Measurements from ENCODE around the gene TUNAR. TPM values are rescaled to one million over a fixed set of nuclear protein-coding genes. Genes with fewer than 3 reads are reported as not detected.

TUNAR gene
- not detected in 2 replicates for polyA plus RNA-seq (2011; rRNA removed)
- not detected in 2 replicates for polyA minus RNA-seq (2011; rRNA and poly(A)+ RNA removed)

DNA sequence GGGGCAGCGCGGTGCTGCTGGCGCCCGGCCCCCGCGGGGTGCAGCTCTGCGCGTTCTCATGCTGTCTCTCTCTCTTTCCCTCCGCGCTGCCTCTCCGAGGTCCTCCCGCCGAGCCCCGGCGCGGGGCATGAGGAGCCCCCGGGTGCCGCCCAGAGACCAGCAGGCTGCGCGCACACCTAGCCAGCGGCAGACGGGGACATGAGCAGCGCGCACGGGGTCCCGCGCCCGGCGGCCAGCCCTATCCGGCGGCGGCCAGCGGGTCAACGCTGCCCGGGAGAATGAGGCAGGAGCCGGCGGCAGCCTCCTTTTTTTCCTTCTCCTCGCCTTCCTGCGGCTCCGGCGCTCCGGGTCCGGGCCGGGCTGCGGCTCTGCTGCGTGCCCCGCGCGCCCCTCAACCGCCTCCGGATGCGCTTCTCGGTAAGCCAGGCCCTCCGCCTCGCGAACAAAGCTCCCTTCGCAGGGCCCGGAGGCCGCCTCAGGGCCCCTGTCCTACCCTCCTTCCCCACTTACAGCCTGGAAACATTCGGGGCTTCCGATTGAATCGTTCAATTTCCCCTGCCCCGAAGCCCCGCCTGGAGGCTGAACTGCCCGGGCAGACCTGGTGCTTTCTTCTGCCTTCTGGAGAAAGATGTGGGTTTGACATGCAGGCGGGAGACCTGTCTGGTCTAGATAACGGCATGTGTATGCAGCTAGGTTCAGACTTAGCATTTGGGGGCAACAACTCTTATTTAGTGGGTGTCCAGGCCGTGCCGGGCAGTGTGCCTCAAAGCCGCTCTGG, at the start of gene TUNAR:
TSS of gene TUNAR (plus strand) at position 72 of the 778 bp plus-strand sequence.
- no peak within 1 kb of the TSS for H3K4me3 ChIP-seq (ENCODE audit: low read depth, low read length)

DNA sequence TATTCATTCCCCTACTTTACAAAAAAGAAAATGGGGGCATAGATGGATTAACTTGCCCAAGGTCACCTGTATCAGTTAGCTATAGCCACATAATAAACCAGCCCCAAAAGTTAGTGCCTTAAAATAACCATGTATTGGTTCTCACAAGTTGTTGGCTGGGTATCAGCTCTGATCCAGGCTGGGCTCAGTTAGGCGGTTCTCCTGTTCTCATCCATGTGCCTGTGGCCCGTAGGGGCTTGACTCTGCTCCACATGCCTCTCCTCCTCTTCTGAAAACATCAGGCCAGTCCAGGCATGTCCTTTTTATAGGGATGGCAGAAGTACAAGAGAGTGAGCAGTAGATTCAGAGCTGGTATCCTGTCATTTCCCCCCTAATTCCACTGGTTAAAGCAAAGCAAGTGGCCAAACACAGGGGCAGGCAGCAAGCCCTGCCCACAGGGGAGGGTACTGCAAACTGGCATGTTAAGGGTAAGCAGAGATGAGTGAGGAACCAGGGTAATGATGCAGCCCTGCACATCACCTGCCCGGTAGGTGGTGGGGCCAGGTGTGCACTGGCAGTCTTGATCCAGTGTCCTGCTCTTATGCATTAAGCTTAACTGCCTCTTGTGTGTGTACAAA, 47.9 kb upstream of the TUNAR start:
- H3K9me3 ChIP-seq (ENCODE audit: control insufficient read depth, insufficient read depth, low read length): peaks cover 8% of the 10 kb centered on the region; the same call in 1 of the 2 replicates
- H3K27me3 ChIP-seq (ENCODE audit: control insufficient read depth, insufficient read depth, low read length): no peaks in the 10 kb centered on the region
- TF ChIP-seq, protein P1, sequence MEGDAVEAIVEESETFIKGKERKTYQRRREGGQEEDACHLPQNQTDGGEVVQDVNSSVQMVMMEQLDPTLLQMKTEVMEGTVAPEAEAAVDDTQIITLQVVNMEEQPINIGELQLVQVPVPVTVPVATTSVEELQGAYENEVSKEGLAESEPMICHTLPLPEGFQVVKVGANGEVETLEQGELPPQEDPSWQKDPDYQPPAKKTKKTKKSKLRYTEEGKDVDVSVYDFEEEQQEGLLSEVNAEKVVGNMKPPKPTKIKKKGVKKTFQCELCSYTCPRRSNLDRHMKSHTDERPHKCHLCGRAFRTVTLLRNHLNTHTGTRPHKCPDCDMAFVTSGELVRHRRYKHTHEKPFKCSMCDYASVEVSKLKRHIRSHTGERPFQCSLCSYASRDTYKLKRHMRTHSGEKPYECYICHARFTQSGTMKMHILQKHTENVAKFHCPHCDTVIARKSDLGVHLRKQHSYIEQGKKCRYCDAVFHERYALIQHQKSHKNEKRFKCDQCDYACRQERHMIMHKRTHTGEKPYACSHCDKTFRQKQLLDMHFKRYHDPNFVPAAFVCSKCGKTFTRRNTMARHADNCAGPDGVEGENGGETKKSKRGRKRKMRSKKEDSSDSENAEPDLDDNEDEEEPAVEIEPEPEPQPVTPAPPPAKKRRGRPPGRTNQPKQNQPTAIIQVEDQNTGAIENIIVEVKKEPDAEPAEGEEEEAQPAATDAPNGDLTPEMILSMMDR (IDR thresholded peaks at IDR 0.05; ENCODE audit: low read depth, low read length): no peak
- no peak for DNase-seq (ENCODE audit: low read depth, low spot score)
- ChIA-PET POLR2A (no interaction called here), CTCF (no interaction called here)
- H3K4me3 ChIP-seq (ENCODE audit: low read depth, low read length): no peak overlapping the region
- H3K27ac ChIP-seq (ENCODE audit: low read depth, low read length): no peak overlapping the region

More for the DNA sequence above, at the start of gene TUNAR:
- Histone ChIP-seq H3K27me3 (ENCODE audit: control insufficient read depth, insufficient read depth, low read length) (peaks cover 26% of the 10 kb centered on the region), H3K9me3 (ENCODE audit: control insufficient read depth, insufficient read depth, low read length) (no peaks in the 10 kb centered on the region), H3K27ac (ENCODE audit: low read depth, low read length) (no peak within 1 kb of the TSS)
- TF ChIP-seq, protein P1 (IDR thresholded peaks at IDR 0.05; ENCODE audit: low read depth, low read length): no peak
- no peak for DNase-seq (ENCODE audit: low read depth, low spot score)
- CTCF ChIA-PET: no interaction called here
- POLR2A ChIA-PET: no interaction called here

DNA sequence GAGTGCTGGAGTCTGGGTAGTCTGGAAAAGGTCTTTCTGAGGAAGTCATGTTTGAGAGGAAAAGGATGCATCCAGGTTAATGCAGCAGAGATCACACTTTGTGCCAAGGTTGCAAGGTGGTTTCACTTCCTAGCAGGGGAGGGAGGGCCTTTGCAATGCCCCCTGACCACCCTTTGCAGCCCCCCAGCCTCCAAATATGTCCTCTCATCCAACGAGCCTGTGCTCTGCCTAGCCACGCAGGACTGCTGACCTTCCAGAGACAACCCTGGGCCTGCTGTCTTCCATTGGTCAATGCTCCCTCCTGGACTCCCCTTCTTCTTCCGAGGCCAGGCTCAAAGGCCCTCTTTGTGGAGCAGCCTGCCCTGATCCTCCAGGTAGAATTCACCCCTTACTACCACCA, 47.3 kb upstream of the TUNAR start:
- no peak for DNase-seq (ENCODE audit: low read depth, low spot score)
- Histone ChIP-seq H3K27me3 (ENCODE audit: control insufficient read depth, insufficient read depth, low read length) (no peaks in the 10 kb centered on the region), H3K9me3 (ENCODE audit: control insufficient read depth, insufficient read depth, low read length) (peaks cover 8% of the 10 kb centered on the region; the same call in 1 of the 2 replicates), H3K4me3 (ENCODE audit: low read depth, low read length) (no peak overlapping the region), H3K27ac (ENCODE audit: low read depth, low read length) (no peak overlapping the region)
- TF ChIP-seq, protein P1 (IDR thresholded peaks at IDR 0.05; ENCODE audit: low read depth, low read length): no peak
- ChIA-PET CTCF (no interaction called here), POLR2A (no interaction called here)

DNA sequence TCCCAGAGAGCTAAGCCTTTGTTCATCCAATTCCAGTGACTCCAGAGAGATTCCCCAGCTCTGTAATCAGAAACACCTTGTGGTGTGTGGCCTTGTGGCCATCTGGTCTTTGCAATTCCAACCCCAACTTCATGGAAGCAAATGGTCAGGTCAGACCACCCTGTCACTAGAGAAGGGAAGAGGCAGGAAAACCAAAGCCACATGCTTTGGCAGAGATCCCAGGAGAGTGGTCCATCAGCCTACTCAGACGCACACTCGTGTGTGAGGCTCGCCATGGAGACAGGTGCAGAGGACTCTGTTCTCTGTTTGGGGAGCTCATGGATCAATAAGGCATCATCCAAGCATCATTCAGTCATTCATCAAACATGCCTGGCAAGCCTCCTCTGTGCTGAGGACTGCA, 46.2 kb upstream of the TUNAR start:
- DNase-seq (ENCODE audit: low read depth, low spot score): no peak
- no peak overlapping the region for H3K4me3 ChIP-seq (ENCODE audit: low read depth, low read length)
- ChIA-PET POLR2A (no interaction called here), CTCF (no interaction called here)
- TF ChIP-seq, protein P1 (IDR thresholded peaks at IDR 0.05; ENCODE audit: low read depth, low read length): no peak
- peaks cover 9% of the 10 kb centered on the region for H3K9me3 ChIP-seq (ENCODE audit: control insufficient read depth, insufficient read depth, low read length)
- H3K27me3 ChIP-seq (ENCODE audit: control insufficient read depth, insufficient read depth, low read length): no peaks in the 10 kb centered on the region
- H3K27ac ChIP-seq (ENCODE audit: low read depth, low read length): no peak overlapping the region

DNA sequence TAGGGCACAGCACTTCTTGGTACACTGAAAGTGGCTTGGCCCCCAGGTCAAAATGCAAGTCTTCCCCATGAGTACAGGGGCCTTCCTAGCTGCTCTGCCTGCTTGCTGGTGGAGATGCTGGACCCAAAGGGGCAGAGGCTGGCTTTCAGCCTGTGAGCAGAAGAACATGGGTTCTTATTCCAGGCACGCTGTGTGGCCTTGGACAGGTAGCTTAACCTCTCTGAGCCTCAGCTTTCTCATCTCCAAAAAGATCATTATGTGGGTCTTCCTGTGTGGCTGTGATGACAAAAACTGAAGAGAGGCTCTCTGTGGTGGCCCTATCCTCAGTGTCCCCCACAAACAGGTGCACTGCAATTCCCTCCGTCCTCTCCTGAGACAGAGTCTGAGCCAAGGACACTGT, 45.6 kb upstream of the TUNAR start:
- TF ChIP-seq, protein P1 (IDR thresholded peaks at IDR 0.05; ENCODE audit: low read depth, low read length): no peak
- no peak overlapping the region for H3K4me3 ChIP-seq (ENCODE audit: low read depth, low read length)
- H3K9me3 ChIP-seq (ENCODE audit: control insufficient read depth, insufficient read depth, low read length): peaks cover 10% of the 10 kb centered on the region
- POLR2A ChIA-PET: no interaction called here
- CTCF ChIA-PET: no interaction called here
- no peak overlapping the region for H3K27ac ChIP-seq (ENCODE audit: low read depth, low read length)
- no peaks in the 10 kb centered on the region for H3K27me3 ChIP-seq (ENCODE audit: control insufficient read depth, insufficient read depth, low read length)
- DNase-seq (ENCODE audit: low read depth, low spot score): no peak
